ENCODE results near the gene CALCB. TPM values are rescaled to one million over a fixed set of nuclear protein-coding genes. Genes with fewer than 3 reads are reported as not detected.

CALCB gene
- total and polyA plus RNA-seq, 10 of the 15 experiments (the other 5 are each of a cell fraction or from before 2014, with no cell fraction given), result 0.09 to 0.28 (median 0.12) TPM; not detected in 3

DNA sequence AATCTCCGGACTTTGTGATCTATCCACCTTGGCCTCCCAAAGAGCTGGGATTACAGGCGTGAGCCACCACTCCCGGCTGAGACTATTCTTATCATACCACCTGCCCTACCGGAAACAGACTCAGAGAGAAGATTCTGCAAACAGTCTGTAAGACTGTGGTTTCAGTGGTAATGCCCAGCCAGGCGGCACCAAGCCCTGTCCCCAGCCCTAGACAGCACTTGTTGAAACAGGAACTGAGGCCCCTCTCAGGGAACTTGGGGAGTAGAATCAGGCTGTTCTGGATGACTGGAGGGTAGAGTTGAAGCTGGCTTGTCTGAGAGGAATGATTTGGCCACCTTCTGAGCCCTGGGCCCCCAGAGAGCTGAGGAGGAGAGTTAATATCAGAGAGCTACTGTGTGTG, 40.0 kb downstream of the CALCB start:
- WGBS (ENCODE audit: insufficient coverage, insufficient replicate concordance, low lambda C conversion rate, missing lambda C conversion rate), result 3% methylated on average over 5 of the region's 5 CpGs
- Histone ChIP-seq H3K36me3 (ENCODE audit: control insufficient read depth in 2 of 2, insufficient read depth in 2 of 2, low read length in 1 of 2) (no peaks in the 10 kb centered on the region), H3K4me2 (ENCODE audit: control insufficient read depth, insufficient read depth) (peak overlapping the region; percentile 57; the same call in 1 of the 2 replicates), H3K27ac (ENCODE audit: control insufficient read depth, insufficient read depth) (no peak overlapping the region), H4K20me1 (ENCODE audit: control insufficient read depth, insufficient read depth) (no peaks in the 10 kb centered on the region), H2AFZ (ENCODE audit: control insufficient read depth, low read depth, low read length) (no peak overlapping the region), H3K4me3 (no peak overlapping the region), H3K9me3 (replicated peaks; ENCODE audit: control insufficient read depth, insufficient read depth, low read length) (no peaks in the 10 kb centered on the region; the same call in 2 of the 3 replicates), H3K79me2 (ENCODE audit: control insufficient read depth, insufficient read depth, low read length) (no peaks in the 10 kb centered on the region), H3K9ac (ENCODE audit: control insufficient read depth, insufficient read depth, low read length) (no peak overlapping the region), H3K4me1 (ENCODE audit: control insufficient read depth, insufficient read depth, low read length) (peaks cover 23% of the 10 kb centered on the region), H3K27me3 (replicated peaks in 1 of 2; ENCODE audit: control insufficient read depth in 2 of 2, insufficient read depth in 2 of 2, low read length in 1 of 2) (no peaks in the 10 kb centered on the region)
- CTCF ChIA-PET, result interaction anchor here (0.7 to 4.7 kb wide), 3 partner anchors 9 to 94 kb away, joined by 3 to 33 read pairs (median 4); no protein-coding TSS in a partner anchor
- FAIRE-seq (peak; percentile 59), DNase-seq (ENCODE audit: low read depth, low spot score) (peak; percentile 73), ATAC-seq (peak; percentile 94)
- intact Hi-C loops (cut with micrococcal nuclease; ENCODE audit: unreplicated experiment), result no loop called here
- POLR2A ChIA-PET, result no interaction called here
- RAD21 ChIA-PET (ENCODE audit: unreplicated experiment), result interaction anchor here (0.7 kb wide), 1 partner anchor 47 kb away, joined by 3 read pairs; no protein-coding TSS in a partner anchor
- SMC1A ChIA-PET (ENCODE audit: uncharacterized antibody, unreplicated experiment), result interaction anchor here (0.6 to 3.7 kb wide), 4 partner anchors 12 to 349 kb away, joined by 3 to 23 read pairs (median 4); no protein-coding TSS in a partner anchor
- BruUV-seq (replicated peaks), result no TSS peak
- in situ Hi-C loops (cut with MboI), result no loop called here
- TF ChIP-seq RBBP5 (conservative IDR thresholded peaks at IDR 0.05) (no peak), SUPT20H (IDR thresholded peaks at IDR 0.05; ENCODE audit: borderline replicate concordance, control insufficient read depth, low read depth, low read length) (no peak), CBX3 (IDR thresholded peaks at IDR 0.05; ENCODE audit: borderline replicate concordance, low read depth) (no peak), EED (IDR thresholded peaks at IDR 0.05; ENCODE audit: low read depth) (peak; percentile 60; the same call in 1 of the 2 replicates), RFX5 (IDR thresholded peaks at IDR 0.05; ENCODE audit: low read depth, low read length) (no peak), POLR2AphosphoS2 (IDR thresholded peaks at IDR 0.05; ENCODE audit: low read depth, low read length) (no peak)
- TF ChIP-seq, protein P1, sequence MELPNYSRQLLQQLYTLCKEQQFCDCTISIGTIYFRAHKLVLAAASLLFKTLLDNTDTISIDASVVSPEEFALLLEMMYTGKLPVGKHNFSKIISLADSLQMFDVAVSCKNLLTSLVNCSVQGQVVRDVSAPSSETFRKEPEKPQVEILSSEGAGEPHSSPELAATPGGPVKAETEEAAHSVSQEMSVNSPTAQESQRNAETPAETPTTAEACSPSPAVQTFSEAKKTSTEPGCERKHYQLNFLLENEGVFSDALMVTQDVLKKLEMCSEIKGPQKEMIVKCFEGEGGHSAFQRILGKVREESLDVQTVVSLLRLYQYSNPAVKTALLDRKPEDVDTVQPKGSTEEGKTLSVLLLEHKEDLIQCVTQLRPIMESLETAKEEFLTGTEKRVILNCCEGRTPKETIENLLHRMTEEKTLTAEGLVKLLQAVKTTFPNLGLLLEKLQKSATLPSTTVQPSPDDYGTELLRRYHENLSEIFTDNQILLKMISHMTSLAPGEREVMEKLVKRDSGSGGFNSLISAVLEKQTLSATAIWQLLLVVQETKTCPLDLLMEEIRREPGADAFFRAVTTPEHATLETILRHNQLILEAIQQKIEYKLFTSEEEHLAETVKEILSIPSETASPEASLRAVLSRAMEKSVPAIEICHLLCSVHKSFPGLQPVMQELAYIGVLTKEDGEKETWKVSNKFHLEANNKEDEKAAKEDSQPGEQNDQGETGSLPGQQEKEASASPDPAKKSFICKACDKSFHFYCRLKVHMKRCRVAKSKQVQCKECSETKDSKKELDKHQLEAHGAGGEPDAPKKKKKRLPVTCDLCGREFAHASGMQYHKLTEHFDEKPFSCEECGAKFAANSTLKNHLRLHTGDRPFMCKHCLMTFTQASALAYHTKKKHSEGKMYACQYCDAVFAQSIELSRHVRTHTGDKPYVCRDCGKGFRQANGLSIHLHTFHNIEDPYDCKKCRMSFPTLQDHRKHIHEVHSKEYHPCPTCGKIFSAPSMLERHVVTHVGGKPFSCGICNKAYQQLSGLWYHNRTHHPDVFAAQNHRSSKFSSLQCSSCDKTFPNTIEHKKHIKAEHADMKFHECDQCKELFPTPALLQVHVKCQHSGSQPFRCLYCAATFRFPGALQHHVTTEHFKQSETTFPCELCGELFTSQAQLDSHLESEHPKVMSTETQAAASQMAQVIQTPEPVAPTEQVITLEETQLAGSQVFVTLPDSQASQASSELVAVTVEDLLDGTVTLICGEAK (IDR thresholded peaks at IDR 0.05; ENCODE audit: borderline replicate concordance), result no peak
- TF ChIP-seq, protein P2, sequence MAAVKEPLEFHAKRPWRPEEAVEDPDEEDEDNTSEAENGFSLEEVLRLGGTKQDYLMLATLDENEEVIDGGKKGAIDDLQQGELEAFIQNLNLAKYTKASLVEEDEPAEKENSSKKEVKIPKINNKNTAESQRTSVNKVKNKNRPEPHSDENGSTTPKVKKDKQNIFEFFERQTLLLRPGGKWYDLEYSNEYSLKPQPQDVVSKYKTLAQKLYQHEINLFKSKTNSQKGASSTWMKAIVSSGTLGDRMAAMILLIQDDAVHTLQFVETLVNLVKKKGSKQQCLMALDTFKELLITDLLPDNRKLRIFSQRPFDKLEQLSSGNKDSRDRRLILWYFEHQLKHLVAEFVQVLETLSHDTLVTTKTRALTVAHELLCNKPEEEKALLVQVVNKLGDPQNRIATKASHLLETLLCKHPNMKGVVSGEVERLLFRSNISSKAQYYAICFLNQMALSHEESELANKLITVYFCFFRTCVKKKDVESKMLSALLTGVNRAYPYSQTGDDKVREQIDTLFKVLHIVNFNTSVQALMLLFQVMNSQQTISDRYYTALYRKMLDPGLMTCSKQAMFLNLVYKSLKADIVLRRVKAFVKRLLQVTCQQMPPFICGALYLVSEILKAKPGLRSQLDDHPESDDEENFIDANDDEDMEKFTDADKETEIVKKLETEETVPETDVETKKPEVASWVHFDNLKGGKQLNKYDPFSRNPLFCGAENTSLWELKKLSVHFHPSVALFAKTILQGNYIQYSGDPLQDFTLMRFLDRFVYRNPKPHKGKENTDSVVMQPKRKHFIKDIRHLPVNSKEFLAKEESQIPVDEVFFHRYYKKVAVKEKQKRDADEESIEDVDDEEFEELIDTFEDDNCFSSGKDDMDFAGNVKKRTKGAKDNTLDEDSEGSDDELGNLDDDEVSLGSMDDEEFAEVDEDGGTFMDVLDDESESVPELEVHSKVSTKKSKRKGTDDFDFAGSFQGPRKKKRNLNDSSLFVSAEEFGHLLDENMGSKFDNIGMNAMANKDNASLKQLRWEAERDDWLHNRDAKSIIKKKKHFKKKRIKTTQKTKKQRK (IDR thresholded peaks at IDR 0.05; ENCODE audit: low read depth, low read length), result no peak
- TF ChIP-seq, protein P3, sequence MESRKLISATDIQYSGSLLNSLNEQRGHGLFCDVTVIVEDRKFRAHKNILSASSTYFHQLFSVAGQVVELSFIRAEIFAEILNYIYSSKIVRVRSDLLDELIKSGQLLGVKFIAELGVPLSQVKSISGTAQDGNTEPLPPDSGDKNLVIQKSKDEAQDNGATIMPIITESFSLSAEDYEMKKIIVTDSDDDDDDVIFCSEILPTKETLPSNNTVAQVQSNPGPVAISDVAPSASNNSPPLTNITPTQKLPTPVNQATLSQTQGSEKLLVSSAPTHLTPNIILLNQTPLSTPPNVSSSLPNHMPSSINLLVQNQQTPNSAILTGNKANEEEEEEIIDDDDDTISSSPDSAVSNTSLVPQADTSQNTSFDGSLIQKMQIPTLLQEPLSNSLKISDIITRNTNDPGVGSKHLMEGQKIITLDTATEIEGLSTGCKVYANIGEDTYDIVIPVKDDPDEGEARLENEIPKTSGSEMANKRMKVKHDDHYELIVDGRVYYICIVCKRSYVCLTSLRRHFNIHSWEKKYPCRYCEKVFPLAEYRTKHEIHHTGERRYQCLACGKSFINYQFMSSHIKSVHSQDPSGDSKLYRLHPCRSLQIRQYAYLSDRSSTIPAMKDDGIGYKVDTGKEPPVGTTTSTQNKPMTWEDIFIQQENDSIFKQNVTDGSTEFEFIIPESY (IDR thresholded peaks at IDR 0.05), result no peak
- TF ChIP-seq, protein P4, sequence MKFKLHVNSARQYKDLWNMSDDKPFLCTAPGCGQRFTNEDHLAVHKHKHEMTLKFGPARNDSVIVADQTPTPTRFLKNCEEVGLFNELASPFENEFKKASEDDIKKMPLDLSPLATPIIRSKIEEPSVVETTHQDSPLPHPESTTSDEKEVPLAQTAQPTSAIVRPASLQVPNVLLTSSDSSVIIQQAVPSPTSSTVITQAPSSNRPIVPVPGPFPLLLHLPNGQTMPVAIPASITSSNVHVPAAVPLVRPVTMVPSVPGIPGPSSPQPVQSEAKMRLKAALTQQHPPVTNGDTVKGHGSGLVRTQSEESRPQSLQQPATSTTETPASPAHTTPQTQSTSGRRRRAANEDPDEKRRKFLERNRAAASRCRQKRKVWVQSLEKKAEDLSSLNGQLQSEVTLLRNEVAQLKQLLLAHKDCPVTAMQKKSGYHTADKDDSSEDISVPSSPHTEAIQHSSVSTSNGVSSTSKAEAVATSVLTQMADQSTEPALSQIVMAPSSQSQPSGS (IDR thresholded peaks at IDR 0.05; ENCODE audit: low read length), result peak; percentile 44; the same call in 1 of the 2 replicates
